Eye (tissue), 1 donor: ENCODE measurements around the gene RNF187.
A peak's percentile ranks its signal among the peaks of the same experiment; 100 is the strongest.

Experiments
- DNase-seq: peaks from one replicate; pipeline ENCODE4 v3.0.0-alpha.2; 2015

Gene RNF187

DNA sequence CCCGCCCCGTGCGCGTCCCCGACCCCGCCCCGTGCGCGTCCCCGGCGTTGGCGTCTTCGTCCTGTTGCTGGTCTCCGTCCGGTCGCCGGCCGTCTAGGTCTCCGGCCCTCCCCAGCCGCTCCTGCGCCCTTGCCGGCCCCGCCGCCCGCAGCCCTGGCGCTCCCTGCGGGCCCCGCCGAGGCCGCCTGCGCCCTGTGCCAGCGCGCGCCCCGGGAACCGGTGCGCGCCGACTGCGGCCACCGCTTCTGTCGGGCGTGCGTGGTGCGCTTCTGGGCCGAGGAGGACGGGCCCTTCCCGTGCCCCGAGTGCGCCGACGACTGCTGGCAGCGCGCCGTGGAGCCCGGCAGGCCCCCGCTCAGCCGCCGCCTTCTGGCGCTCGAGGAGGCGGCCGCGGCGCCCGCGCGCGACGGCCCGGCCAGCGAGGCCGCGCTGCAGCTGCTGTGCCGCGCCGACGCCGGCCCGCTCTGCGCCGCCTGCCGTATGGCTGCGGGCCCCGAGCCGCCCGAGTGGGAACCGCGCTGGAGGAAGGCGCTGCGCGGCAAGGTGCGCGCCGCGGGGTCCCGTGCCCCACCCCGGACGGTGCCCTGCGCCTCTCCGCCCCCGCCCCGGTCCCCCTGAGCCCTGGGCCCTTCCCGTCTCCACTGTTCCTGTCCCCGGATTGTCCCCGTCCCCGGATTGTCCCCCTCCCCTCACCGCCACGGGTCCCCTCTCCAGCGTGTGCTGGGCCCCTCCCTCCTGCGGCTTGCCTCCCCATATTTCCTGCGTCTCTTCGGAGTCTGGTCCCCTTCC, at the start of gene RNF187:
Gene RNF187 (plus strand): TSS at position 47 of the 789 bp plus-strand sequence.
- peak; percentile 43 for DNase-seq

DNA sequence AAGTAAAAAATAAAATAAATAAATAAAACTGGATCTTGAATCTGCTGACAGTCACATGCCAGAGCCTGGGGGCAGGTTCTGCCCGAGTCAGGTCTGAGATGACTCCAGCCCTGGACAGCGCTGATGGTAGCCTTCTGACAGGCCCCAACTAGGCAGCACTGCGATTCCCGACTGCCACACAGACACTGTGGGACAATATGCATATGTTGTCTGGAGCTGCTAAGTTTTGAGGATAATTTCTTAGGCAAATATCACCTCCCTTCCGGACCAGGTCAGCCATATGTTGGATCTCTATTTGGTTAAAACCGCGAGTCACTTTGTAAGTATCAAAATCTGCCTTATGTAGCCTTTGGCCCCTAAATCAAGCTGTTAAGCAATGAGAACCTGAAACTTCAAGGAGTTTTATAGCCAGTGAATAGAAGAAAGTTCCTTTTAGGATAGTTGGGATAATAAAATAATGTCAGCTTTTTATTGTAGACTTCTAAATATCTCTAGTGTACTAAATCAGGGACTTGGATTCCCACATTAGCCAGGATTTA, 49.7 kb upstream of the RNF187 start:
- no peak for DNase-seq

DNA sequence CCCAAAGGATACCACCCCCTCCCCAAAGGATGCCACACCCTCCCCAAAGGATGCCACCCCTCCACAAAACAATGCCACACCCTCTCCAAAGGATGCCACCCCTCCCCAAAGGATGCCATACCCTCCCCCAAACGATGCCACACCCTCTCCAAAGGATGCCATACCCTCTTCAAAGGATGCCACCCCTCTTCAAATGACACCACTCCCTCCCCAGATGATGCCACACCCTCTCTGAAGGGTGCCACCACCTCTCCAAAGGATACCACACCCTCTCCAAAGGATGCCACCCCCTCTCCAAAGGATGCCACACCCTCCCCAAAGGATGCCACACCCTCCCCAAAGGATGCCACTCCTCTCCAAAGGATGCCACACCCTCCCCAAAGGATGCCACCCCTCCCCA, 48.9 kb upstream of the RNF187 start:
- DNase-seq, result no peak

DNA sequence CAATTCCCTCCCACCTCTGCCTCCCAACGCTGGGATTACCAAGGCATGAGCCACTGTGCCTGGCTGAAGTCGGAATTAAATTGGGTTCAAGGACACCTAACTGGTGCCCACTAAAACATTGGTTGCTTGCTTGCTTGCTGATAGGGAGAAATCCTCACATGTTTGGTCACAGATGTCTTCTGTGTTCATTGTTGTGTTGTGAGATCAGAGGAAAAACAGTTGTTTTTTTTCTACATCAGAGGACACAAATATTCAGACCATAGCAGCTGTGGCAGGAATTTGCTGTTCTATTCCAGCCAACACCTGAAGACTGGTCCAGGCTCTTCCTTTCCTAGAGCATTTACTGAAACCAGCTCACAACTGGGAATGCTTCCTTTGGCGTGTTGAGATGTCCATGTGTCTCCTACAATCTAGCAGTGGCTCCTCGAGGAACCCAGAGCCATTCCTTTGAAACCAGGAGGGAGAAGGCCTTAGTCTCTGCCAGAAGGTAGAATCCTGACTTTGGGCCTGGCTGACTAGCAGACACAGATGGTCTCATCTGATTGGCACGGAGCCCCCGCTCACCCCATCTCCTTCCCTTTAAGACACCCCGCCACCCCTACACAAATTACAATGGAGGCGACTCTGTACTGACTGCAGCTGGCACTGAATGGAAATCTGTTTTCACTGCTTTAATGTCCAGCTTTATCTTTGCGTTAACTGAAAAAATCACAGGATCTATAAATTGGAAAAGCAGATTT, 46.3 kb upstream of the RNF187 start:
- DNase-seq, result no peak

DNA sequence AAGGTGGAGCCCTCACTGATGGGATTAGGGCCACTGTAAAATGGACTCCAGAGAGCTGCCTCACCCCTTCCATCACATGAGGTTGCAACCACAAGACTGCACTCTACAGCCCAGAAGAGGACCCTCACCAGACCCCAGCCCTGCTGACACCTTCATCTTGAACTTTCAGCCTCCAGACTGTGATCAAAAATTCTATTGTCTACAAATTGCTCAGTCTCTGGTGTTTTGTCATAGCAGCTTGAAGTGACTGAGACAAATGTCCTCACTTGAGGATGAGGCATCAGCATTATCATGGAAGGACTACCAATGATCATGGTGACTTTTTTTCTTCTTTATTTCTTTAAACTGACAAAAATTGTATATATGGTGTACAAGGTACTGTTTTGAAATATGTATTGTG, 43.8 kb upstream of the RNF187 start:
- no peak for DNase-seq

DNA sequence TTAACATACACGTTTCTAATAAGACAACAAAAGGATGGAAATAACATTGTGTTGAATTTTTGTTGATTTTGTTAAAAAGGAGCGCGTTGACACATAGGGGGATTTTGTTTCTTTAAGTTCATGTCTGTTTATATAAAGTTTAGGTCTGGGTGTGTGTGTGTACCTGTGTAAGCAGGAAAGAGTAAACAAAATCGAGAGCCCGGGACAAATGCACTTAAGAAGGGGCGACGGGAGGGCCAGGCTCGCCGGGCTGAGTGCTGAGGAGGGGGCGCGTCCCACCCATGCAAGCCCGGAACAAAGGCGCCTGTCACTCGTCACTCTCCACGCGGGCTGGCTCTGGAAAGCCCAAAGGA, 41.7 kb upstream of the RNF187 start:
- DNase-seq, result no peak

DNA sequence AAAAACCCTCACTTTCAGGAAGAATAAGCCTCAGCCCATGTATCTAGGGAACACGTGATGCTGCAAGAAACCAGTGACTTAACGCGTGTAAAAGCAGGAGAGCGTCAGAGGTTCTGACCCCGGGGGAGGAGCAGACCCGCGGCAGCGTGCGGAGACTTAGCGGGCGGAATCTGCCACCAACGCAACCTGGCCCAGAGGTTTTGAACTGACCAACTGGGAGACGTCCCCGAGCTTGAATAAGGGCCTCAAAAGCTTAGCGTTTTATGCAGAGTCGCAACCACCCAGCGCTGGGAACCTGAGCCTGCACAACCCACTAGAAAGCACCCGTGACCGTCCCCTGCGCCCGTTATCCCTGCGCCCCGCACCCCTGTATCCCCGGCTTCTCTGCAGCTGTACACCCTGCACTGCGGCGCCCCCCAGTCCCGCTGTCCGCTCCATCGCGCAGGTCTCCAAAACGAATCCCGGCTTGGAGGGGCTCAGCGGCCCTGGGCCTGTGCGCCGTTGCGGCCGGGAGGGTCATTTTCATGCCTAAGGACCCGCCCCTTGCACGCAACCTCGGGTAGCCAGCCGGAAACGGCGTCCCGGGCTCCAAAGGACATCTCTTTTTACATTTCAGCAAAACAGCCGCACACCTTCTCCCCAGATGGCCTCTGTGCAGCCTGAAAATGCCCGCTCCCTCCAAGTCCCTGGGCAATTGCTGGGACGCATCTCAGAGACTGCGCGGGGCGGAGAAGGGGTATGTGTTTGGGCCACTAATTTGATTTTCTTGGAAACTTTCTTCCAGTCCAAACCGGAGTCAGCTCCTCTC, 41.1 kb upstream of the RNF187 start:
- peak; percentile 79 for DNase-seq

DNA sequence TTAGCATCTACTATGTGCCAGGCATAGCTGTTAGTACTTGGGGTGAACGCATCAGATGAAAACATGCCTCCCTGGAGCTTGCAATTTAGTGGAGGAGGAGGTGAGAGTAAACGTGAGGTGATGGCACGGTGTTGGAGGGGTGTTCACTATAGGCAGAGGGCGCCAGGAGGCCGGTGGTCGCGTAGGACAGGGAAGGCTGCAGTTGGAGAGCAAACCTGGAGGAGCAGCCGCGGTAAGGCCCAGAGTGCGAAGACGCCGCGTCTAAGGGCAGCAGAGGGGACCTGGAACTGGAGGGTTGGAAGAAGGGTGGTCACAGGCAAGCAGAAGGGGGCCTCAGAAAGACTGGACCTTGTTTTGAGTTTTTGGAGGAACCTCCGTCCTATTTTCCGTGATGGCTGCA, 40.3 kb upstream of the RNF187 start:
- DNase-seq, result no peak

DNA sequence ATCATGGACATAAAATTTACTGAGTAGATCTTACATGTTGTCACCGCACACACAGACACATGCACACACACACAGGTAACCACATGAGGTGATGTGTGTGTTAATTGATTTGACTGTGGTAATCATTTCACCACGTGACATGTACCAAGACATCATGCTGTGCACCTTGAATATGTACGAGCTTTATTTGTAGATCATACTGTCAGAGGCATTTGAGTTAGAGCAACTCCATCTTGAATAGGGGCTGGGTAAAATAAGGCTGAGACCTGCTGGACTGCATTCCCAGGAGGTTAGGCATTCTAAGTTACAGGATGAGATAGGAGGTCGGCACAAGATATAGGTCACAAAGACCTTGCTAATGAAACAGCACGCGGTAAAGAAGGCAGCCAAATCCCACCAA, 38.8 kb upstream of the RNF187 start:
- DNase-seq, result no peak

DNA sequence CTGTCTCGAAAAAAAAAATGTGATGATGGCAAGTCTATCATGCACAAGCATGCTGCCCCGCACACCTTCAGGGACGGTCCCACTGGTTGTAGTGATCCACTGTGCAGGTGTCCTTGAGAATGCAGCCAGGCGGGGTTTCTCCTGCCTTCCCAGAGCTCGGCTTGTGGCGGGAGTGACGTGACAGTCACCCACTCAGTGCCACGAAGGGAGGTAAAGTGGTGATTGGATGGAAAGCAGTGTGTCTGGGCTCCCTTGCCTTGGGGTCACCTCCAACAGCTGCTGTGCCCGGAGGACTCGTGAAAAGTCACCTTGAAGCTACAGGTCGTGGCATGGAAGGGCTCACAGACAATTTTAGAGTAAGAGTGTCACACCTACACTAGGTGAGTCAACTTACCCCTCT, 37.0 kb upstream of the RNF187 start:
- DNase-seq, result no peak

DNA sequence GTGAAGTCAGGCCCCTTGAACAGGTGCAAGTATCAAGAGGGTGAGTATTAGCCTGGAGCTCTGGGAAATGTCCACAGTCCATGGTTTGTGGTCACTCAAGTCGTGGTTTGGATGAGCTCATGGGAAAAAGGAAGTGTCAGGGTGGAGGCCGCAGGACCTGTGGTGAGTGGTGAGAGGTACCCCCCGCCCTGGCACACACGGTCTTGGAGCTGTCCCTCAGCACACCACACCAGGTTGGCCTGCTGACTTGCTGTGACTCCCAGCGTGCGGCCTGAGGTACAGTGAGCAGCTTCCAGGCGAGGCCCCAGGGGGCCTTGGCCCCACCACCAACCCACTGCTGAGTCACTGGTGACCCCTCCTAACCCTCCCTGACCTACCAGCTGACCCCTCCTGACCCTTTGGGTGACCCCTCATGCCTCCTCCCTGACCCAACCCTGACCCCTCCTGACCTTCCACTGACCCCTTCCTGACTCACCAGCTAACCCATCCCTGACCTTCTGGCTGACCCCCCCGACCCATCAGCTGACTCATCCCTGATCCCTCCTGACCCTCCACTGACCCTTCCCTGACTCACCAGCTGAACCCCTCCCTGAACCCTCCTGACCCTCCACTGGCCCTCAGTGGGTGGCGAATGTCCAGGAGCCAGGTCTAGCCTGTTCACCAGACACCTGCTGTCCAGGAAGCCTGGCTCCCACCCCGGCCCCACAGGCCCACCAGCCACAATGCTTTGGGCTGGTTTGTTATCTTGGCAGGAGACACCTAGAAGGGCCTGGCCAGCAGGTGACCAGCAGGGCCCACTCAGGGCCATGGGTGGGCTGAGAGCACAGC, 34.8 kb upstream of the RNF187 start:
- no peak for DNase-seq

DNA sequence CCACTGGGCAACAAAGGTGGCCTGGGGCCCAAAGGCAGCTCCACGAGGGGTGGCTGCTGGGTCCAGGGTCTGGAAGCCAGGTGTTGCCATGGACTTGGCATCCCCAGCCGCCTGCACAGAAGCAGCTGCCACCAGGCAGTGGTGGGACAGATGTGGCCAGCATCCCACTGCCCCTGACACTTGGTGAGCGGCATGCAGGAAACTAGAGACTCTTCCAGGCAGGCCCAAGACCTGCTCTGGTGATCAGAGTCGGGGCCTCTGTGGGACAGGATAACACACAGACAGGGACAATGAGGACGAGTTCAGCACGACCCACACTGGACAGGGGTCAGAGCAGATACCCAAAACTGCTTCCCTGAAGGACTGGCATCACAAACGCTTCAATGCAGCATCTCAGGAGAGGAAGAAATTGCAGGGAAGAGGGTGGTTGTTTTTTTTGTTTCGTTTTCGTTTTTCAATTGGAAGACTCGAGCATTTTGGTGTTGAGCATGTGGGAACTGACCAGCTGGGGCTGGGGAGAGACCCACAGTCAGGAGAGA, 34.1 kb upstream of the RNF187 start:
- no peak for DNase-seq

DNA sequence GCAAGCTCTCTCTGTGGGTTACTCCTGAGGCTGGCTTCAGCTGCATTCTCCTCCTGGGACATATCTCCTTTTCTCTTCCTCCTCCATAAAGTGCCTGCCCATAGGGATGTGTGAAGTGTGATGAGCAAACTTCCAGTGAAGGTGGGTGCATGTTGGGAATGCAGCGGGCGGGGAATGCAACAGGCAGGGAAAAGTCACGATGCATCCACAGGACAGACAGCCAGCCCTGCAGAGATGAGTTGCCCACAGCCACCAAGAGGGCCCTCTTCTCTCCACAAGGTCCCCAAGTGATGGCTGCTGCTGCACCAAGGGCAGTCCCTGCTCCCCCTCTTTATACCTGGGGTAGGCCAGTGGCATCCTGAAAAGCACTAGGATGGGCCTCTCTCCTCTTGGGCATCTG, 33.6 kb upstream of the RNF187 start:
- no peak for DNase-seq

DNA sequence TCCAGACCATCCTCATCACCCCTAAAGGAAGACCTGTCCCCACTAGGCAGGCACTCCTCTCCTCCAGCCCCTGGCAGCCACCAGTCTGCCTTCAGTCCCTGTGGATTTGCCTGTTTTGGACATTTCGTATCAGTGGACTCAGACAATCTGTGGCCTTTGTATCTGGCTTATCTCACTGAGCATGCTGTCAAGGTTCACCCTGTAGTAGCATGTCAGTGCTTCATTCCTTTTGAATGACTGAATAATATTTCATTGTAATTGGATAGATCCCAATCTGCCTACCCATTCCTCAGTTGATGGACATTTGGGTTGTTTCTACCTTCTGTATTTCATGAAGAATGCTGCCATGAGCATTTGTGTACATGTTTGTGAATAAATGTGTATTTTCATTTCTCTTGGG, 32.9 kb upstream of the RNF187 start:
- DNase-seq, result no peak

DNA sequence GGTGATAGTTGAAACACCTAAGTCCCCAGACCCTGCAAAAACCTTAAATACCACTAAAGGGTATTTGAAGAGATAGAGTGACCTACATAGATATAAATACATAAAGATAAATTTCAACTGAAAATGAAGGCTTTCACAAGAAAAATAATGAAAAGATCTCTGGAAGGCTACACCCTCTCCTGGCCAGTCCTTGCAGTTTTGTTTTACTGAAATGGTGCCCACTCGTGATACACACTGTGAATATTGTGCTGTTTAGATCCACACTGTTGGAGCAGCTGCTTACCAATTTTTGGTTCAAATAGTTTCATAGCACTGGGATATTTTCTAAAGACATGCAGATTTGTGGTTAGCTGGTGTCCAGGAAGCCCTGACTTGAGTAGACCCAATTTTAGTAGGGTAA, 31.5 kb upstream of the RNF187 start:
- peak; percentile 47 for DNase-seq

DNA sequence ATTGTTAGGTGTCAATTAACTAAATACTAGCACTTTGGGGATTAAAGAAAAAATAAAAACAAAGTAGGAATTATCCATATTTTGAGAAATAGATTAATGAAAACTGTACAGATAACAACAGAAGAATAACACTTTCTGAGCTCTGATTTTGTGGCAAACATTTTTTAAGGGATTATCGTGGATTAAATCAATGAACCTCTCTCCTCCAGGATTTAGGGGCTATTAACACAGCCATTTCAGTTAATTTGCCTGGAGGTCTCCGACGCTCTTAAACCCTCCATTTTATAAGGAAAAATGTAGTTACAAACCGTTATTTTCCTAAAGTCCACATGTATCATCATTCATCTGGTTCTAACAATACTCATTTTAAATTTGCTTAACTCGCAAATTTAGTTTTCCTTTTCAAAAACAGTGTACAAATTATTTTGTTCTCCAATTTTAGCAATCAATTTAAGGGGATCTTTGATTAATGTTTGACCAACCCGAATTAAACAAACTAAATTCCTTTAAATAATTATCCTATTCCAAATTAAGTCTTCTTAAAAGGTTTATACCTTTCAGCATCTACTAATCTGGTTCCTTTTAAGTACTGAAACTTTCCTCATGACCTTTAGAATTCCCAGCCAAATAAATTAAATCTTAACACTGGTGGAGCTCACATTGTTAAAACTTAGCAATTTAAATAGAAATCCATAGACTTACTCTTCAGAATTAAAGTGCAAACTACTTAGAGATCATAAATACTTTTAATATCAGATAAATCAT, 30.7 kb upstream of the RNF187 start:
- peak; percentile 43 for DNase-seq

DNA sequence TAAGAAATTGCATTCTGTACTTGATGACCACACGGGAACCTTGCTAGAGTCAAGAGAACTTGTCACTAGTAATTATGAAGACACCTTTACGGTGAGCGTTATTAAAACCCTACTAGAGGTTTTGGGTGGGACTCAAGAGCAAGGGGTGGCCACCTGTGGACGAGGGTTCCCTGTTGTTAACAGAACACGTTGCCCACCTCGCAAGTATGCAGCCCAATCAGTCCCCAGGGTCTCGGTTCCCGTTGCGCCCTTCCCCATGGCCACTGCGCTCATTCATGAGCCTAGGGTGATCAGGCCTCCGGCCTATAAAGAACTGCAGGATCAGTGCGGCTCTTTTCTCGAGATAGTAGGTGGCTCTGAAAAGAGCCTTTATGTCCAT, 30.2 kb upstream of the RNF187 start:
- no peak for DNase-seq

DNA sequence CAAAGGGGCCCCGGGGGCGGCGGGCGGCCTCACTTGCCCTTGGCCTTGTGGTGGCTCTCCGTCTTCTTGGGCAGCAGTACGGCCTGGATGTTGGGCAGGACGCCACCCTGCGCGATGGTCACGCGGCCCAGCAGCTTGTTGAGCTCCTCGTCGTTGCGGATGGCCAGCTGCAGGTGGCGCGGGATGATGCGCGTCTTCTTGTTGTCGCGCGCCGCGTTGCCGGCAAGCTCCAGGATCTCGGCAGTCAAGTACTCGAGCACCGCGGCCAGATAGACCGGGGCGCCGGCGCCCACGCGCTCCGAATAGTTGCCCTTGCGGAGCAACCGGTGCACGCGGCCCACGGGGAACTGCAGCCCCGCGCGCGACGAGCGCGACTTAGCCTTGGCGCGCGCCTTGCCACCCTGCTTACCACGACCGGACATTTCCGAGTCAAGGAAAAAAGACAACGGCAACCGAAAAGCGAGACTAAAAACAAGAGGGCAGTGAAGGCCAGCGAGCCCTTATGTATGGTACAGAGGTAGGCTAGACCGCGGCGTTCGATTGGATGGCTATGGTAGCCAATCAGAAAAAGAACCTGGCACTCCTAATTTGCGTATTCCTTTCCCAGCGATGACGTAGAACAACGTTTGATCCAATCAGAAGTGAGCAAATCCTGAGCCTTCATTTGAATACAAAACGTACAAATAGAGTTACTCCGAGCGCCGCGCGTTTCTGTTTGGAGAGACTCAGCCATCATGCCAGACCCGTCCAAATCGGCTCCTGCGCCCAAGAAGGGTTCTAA, 29.6 kb upstream of the RNF187 start:
- peak; percentile 100 for DNase-seq

DNA sequence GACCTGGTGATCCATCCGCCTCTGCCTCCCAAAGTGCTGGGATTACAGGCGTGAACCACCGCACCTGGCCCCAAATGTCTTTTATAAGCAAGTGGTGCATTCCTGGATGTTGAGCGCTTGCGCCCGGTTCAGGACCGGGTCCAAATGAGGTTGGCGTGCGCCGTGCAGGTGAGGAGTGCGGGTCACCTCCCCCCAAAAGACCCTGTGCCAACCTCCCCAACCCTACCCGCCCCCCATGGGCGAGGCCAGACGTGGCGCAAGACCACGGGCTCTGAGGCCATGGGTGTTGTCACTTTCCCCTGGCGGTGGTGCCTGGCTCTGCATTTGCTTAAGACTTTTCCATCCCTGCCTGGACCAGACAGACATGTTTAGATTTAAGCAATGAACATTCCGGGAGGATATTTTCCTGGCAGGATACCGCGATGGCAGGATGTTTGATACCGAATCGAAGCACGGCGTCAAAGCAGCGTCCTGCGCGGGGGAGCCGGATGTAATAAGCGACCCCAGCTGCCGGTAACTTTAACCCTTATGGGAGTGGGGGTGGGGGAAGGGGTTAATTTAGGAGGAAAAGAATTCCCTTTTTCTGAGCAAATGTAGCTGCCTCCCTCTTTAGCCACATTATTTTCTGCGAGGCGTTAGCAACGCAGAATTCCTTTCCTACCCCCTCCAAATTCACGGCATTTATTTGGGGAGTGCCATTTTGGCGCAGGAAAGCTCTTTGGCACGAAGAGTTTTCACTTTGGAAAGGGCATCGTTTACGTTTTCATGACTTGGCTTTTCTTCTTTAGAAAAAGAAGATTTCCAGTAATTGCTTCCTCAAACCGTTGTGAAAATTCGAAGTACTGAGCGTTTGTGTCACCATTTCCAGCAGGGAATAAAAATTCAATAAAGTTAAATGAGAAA, 27.8 kb upstream of the RNF187 start:
- DNase-seq, result peak; percentile 93

DNA sequence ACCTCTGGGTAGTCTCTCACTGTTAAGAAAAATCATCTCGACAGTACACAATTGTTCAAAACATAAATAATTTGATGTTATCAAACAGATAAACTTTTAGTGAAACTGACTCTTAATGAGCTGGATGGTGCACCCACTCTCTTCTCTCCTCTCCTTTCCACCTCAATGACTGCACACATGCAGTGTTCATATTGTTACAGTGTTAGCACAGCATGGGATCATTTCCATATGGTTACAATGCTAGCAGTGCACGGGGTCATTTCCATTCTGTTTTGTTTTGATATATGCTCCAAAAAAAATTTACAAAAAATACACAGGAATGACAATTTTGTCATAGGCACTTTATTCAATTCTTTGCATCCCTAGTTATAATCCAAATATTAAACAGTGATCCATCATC, 26.4 kb upstream of the RNF187 start:
- peak; percentile 51 for DNase-seq
